GM19467 (cell line): ENCODE measurements around the gene PPY.
"Not testable (repeated sequence)": the region's sequence is repeated elsewhere in the genome, so short reads cannot be mapped to it uniquely, and the experiment has no call there.

ENCODE experiments used
- ATAC-seq: cut with Tn5 transposase; IDR thresholded peaks from one replicate; pipeline ENCODE4 v1.9.1; 2021; ENCODE audit warnings: mild to moderate bottlenecking, moderate library complexity; ENCODE audit not compliant: unreplicated experiment

Gene PPY

GRCh38 chr17:43906951-43907424 lies 35.3 kb downstream of the PPY start:
- ATAC-seq: no peak

- ATAC-seq: no peak
These were observed 36.1 kb downstream of the PPY start for GRCh38 chr17:43905985-43906852.

- no peak for ATAC-seq
These were observed 36.8 kb downstream of the PPY start for GRCh38 chr17:43905400-43905984.

GRCh38 chr17:43901861-43902589 lies 40.3 kb downstream of the PPY start:
- no peak for ATAC-seq

GRCh38 chr17:43900858-43901754 lies 41.2 kb downstream of the PPY start:
- ATAC-seq: no peak

- no peak for ATAC-seq
These were observed 42.0 kb downstream of the PPY start for GRCh38 chr17:43900183-43900857.

- no peak for ATAC-seq
These were observed 43.8 kb downstream of the PPY start for GRCh38 chr17:43898446-43898845.

GRCh38 chr17:43897831-43898230 lies 44.4 kb downstream of the PPY start:
- ATAC-seq: no peak

- not testable (repeated sequence) for ATAC-seq
These were observed 47.8 kb downstream of the PPY start for GRCh38 chr17:43894494-43894893.

GRCh38 chr17:43892647-43892952 lies 49.7 kb downstream of the PPY start:
- ATAC-seq: no peak

- ATAC-seq: no peak
These were observed 50.2 kb downstream of the PPY start for GRCh38 chr17:43891851-43892646.
